PFSK-1 (cell line): ENCODE data around the gene U2AF1L4.

Experiments
- FOXP2 ChIP-seq: optimal IDR thresholded peaks from 2 replicates; pipeline ENCODE3; 2011; ENCODE audit warnings: borderline replicate concordance, control low read depth, inconsistent platforms; ENCODE audit not compliant: insufficient read depth; ENCODE audit errors: extremely low read length, extremely low read depth
- POLR2AphosphoS5 ChIP-seq: IDR thresholded peaks from 2 replicates; pipeline ENCODE4 v1.6.1; 2012; ENCODE audit warnings: low read depth, mild to moderate bottlenecking, control low read depth, low read length, moderate library complexity
- SIN3A ChIP-seq: IDR thresholded peaks from 2 replicates; pipeline ENCODE4 v1.6.1; 2012; ENCODE audit warnings: mild to moderate bottlenecking, low read length, moderate library complexity, borderline replicate concordance; ENCODE audit not compliant: insufficient read depth
- TAF1 ChIP-seq: IDR thresholded peaks from 2 replicates; pipeline ENCODE4 v1.6.1; 2012; ENCODE audit warnings: low read length, control low read depth, borderline replicate concordance; ENCODE audit not compliant: insufficient read depth
- TF ChIP-seq, protein P1 (sequence below), 2 experiments: IDR thresholded peaks; 2 replicates each; pipeline versions ENCODE4 v1.6.1 to v1.8.0; 2011 to 2012; ENCODE audit warnings: low read depth in 2 of 2, low read length in 2 of 2, control low read depth in 1 of 2, inconsistent platforms in 1 of 2, mild to moderate bottlenecking in 1 of 2, moderate library complexity in 1 of 2; ENCODE audit not compliant: insufficient read depth in 1 of 2

GRCh38 chr19:35766571-35767104 lies 21.4 kb upstream of the U2AF1L4 start:
- TF ChIP-seq, protein P1, sequence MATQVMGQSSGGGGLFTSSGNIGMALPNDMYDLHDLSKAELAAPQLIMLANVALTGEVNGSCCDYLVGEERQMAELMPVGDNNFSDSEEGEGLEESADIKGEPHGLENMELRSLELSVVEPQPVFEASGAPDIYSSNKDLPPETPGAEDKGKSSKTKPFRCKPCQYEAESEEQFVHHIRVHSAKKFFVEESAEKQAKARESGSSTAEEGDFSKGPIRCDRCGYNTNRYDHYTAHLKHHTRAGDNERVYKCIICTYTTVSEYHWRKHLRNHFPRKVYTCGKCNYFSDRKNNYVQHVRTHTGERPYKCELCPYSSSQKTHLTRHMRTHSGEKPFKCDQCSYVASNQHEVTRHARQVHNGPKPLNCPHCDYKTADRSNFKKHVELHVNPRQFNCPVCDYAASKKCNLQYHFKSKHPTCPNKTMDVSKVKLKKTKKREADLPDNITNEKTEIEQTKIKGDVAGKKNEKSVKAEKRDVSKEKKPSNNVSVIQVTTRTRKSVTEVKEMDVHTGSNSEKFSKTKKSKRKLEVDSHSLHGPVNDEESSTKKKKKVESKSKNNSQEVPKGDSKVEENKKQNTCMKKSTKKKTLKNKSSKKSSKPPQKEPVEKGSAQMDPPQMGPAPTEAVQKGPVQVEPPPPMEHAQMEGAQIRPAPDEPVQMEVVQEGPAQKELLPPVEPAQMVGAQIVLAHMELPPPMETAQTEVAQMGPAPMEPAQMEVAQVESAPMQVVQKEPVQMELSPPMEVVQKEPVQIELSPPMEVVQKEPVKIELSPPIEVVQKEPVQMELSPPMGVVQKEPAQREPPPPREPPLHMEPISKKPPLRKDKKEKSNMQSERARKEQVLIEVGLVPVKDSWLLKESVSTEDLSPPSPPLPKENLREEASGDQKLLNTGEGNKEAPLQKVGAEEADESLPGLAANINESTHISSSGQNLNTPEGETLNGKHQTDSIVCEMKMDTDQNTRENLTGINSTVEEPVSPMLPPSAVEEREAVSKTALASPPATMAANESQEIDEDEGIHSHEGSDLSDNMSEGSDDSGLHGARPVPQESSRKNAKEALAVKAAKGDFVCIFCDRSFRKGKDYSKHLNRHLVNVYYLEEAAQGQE (IDR thresholded peaks at IDR 0.05; ENCODE audit: insufficient read depth in 1 of 2, low read depth in 2 of 2, low read length in 2 of 2): no peak
- no peak for TF ChIP-seq SIN3A
- no peak for TF ChIP-seq TAF1
- no peak for TF ChIP-seq POLR2AphosphoS5
- TF ChIP-seq FOXP2: no peak
